Neutrophil (primary cell): ENCODE measurements around the gene DDIT3.
"Not testable (repeated sequence)": the region's sequence is repeated elsewhere in the genome, so short reads cannot be mapped to it uniquely, and the experiment has no call there.

Experiments
- H3K27ac ChIP-seq: fragments of 200-600 bp; sonication (generic); 2 replicates; pipeline ENCODE4 v1.5.1; 2016; ENCODE audit warnings: mild to moderate bottlenecking, moderate library complexity
- H3K27me3 ChIP-seq: fragments of 200-600 bp; sonication (generic); 2 replicates; pipeline ENCODE4 v1.6.0; 2016; ENCODE audit warnings: mild to moderate bottlenecking
- H3K36me3 ChIP-seq: fragments of 200-600 bp; sonication (generic); 2 replicates; pipeline ENCODE4 v1.5.1; 2017
- H3K4me1 ChIP-seq, 2 experiments: fragments of 200-600 bp in 1 of 2; sonication (generic) in 1 of 2; 1 replicate in 1 of 2; 2 replicates in 1 of 2; pipeline versions ENCODE4 v1.5.1 to v1.6.1; 2013 to 2016; ENCODE audit warnings: low read depth in 1 of 2, low read length in 1 of 2, mild to moderate bottlenecking in 1 of 2, moderate library complexity in 1 of 2; ENCODE audit not compliant: control insufficient read depth in 1 of 2, insufficient read depth in 1 of 2
- H3K4me3 ChIP-seq, 2 experiments: fragments of 200-600 bp in 1 of 2; sonication (generic) in 1 of 2; 1 replicate in 1 of 2; 2 replicates in 1 of 2; pipeline ENCODE4 v1.5.1; 2013 to 2016; ENCODE audit warnings: low read depth in 1 of 2, low read length in 1 of 2, mild to moderate bottlenecking in 1 of 2, moderate library complexity in 1 of 2
- H3K9me3 ChIP-seq: fragments of 200-600 bp; sonication (generic); 2 replicates; pipeline ENCODE4 v1.5.1; 2016
- TF ChIP-seq, protein P1 (sequence below): fragments of 200-600 bp; sonication (generic); IDR thresholded peaks from 2 replicates; pipeline ENCODE4 v1.5.1; 2016; ENCODE audit warnings: antibody characterized with exemption

The DDIT3 gene

DNA sequence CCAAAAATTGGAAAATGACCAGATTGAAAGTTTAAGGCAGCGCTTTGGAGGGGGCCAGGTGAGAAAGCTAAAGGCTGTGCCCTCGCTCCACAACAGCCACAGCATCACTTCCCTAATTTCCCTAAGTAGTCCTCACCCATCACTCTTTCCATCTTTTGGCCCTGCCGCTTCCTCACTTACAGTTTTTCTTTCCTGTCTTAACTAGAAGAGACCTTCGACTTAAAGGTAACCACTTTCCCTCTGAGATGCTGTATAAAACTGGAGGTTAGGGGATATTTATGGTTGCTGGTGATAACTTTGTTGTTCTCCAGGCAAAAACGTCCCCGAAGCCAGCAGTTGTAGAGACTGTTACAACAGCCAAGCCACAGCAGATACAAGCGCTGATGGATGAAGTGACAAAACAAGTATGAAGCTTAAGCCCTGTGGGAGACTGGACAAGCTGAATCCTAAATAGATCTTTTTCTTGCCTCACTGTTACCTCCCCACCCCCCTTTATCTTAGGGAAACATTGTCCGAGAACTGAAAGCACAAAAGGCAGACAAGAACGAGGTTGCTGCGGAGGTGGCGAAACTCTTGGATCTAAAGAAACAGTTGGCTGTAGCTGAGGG, 4.3 kb downstream of the DDIT3 start:
- H3K4me1 ChIP-seq: peaks cover 19 to 22% of the 10 kb centered on the region in 2 experiments
- H3K4me3 ChIP-seq: no peak overlapping the region
- peaks cover 77% of the 10 kb centered on the region for H3K36me3 ChIP-seq
- TF ChIP-seq, protein P1, sequence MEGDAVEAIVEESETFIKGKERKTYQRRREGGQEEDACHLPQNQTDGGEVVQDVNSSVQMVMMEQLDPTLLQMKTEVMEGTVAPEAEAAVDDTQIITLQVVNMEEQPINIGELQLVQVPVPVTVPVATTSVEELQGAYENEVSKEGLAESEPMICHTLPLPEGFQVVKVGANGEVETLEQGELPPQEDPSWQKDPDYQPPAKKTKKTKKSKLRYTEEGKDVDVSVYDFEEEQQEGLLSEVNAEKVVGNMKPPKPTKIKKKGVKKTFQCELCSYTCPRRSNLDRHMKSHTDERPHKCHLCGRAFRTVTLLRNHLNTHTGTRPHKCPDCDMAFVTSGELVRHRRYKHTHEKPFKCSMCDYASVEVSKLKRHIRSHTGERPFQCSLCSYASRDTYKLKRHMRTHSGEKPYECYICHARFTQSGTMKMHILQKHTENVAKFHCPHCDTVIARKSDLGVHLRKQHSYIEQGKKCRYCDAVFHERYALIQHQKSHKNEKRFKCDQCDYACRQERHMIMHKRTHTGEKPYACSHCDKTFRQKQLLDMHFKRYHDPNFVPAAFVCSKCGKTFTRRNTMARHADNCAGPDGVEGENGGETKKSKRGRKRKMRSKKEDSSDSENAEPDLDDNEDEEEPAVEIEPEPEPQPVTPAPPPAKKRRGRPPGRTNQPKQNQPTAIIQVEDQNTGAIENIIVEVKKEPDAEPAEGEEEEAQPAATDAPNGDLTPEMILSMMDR: no peak
- no peaks in the 10 kb centered on the region for H3K27me3 ChIP-seq
- H3K27ac ChIP-seq: peak overlapping the region; percentile 100
- H3K9me3 ChIP-seq: no peaks in the 10 kb centered on the region

DNA sequence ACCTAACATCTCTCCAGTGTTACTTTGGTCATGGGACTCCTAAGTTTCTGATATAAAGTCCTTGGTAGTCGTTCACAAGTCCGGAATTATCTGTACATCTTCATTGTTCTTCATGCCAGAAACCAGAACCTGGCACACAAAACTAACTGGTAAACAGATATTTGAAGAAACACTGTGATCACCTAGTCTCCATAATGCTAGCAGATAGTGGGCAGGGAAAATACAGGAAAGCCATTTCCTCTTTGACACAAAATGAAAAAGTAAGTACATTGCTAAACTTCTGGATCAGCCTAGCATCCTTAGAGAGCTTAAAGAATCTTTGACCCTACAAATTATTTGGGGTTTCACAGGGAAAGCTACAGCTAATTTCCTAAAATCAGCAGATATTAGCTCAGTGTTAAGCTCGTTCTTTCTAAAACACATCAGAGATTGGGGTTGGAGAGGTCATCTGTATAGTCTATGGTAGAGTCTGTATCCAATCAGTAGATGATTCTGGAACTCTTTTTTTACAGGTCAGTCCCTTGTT, 4.8 kb downstream of the DDIT3 start:
- TF ChIP-seq, protein P1: no peak
- Histone ChIP-seq H3K27ac (peak overlapping the region; percentile 100), H3K4me1 (peaks cover 15 to 18% of the 10 kb centered on the region in 2 experiments), H3K36me3 (peaks cover 82% of the 10 kb centered on the region), H3K27me3 (no peaks in the 10 kb centered on the region), H3K4me3 (no peak overlapping the region), H3K9me3 (no peaks in the 10 kb centered on the region)

GRCh38 chr12:57514720-57515407, 5.5 kb downstream of the DDIT3 start:
- peak overlapping the region; percentile 100 for H3K27ac ChIP-seq
- peaks cover 88% of the 10 kb centered on the region for H3K36me3 ChIP-seq
- H3K4me1 ChIP-seq: peaks cover 15 to 18% of the 10 kb centered on the region in 2 experiments
- no peak overlapping the region for H3K4me3 ChIP-seq
- TF ChIP-seq, protein P1: no peak
- no peaks in the 10 kb centered on the region for H3K27me3 ChIP-seq
- H3K9me3 ChIP-seq: no peaks in the 10 kb centered on the region

GRCh38 chr12:57514246-57514645, 6.1 kb downstream of the DDIT3 start:
- peaks cover 12% of the 10 kb centered on the region in 2 experiments for H3K4me1 ChIP-seq
- not testable (repeated sequence) for H3K9me3 ChIP-seq, H3K4me3 ChIP-seq, H3K27me3 ChIP-seq
- peak overlapping the region; percentile 100 for H3K27ac ChIP-seq
- H3K36me3 ChIP-seq: peaks cover 94% of the 10 kb centered on the region

DNA sequence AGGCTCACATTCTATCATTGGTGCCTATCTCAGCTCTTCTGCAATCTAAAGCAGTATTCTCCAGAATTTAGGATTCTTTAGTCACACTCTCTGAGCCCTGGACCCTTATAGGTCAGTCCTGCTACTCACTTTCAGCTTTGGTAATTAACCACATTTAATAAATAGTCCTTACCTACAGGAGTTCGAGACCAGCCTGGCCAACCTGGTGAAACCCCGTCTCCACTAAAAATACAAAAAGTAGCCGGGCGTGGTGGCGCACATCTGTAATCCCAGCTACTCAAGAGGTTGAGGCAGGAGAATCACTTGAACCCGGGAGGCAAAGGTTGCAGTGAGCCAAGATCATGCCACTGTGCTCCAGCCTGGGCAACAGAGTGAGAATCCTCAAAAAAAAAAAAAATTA, 6.6 kb downstream of the DDIT3 start:
- H3K27me3 ChIP-seq, H3K27ac ChIP-seq, H3K9me3 ChIP-seq, H3K4me3 ChIP-seq, H3K4me1 ChIP-seq: not testable (repeated sequence)
- H3K36me3 ChIP-seq: peaks cover 99% of the 10 kb centered on the region

DNA sequence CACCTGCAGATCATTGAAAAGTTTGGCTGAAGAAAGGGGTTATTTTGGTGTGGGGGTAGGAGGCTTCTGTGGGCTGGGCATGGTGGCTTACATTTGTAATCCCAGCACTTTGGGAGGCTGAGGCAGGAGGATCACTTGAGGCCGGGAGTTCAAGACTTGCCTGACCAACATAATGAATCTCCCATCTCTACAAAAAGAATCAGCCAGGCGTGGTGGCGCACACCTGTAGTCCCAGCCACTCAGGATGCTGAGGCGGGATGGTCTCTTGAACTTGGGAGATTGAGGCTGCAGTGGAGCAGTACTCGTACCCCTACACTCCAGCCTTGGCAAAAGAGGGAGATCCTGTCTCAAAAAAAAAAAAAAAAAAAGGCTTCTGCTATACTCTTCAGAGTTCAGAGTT, 7.0 kb downstream of the DDIT3 start:
- H3K27ac ChIP-seq: no peak overlapping the region
- TF ChIP-seq, protein P1: no peak

More for the DNA sequence above, 7.0 kb downstream of the DDIT3 start:
- H3K36me3 ChIP-seq: peaks cover 96% of the 10 kb centered on the region
- no peaks in the 10 kb centered on the region for H3K9me3 ChIP-seq
- H3K27me3 ChIP-seq: no peaks in the 10 kb centered on the region
- peaks cover 2 to 3% of the 10 kb centered on the region in 2 experiments for H3K4me1 ChIP-seq
- no peak overlapping the region for H3K4me3 ChIP-seq
